GM12872 (cell line): Measurements from ENCODE around the gene ATF1.

Source experiments
- CTCF ChIP-seq: IDR thresholded peaks from 3 replicates; pipeline ENCODE4 v1.5.1; 2011; ENCODE audit warnings: low read depth, mild to moderate bottlenecking, low read length, moderate library complexity; ENCODE audit not compliant: insufficient read depth

Gene ATF1

GRCh38 chr12:50772877-50773276 lies 9.0 kb downstream of the ATF1 start:
- TF ChIP-seq CTCF = no peak

GRCh38 chr12:50775251-50775650 lies 11.3 kb downstream of the ATF1 start:
- no peak for TF ChIP-seq CTCF

- TF ChIP-seq CTCF = no peak
These were observed 13.1 kb downstream of the ATF1 start for GRCh38 chr12:50776749-50777728.

- no peak for TF ChIP-seq CTCF
These were observed 15.0 kb downstream of the ATF1 start for GRCh38 chr12:50778663-50779590.

- TF ChIP-seq CTCF = no peak
These were observed 16.1 kb downstream of the ATF1 start for GRCh38 chr12:50780013-50780412.

- TF ChIP-seq CTCF = no peak
These were observed 20.6 kb downstream of the ATF1 start for GRCh38 chr12:50784501-50784900.

- no peak for TF ChIP-seq CTCF
These were observed 21.6 kb downstream of the ATF1 start for GRCh38 chr12:50785406-50786001.
